ENCODE data around the gene AK3. TPM values are rescaled to one million over a fixed set of nuclear protein-coding genes. Genes with fewer than 3 reads are reported as not detected.

The AK3 gene
- total RNA-seq, 1 experiment from 2014 or later = 41.5 TPM

DNA sequence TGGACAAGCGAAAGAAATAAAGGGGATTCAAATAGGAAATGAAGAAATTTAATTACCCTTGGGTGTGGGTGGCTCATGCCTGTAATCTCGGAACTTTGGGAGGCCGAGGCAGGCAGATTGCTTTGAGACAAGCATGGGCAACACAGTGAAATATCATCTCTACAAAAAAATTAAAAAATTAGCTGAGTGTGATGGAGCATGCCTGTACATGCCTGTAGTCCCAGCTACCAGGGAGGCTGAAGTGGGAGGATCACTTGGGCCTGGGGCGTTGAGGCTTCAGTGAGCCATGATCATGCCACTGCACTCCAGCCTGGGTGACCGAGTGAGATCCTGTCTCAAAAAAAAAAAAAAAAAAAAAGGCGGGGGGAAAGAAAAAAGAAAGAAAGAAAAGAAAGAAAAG, 47.7 kb upstream of the AK3 start:
- Histone ChIP-seq H3K79me1 (ENCODE audit: insufficient read depth, low read depth, low read length, poor library complexity, severe bottlenecking) (no peaks in the 10 kb centered on the region), H2BK15ac (ENCODE audit: low read depth, low read length) (no peak overlapping the region), H3K9ac (ENCODE audit: extremely low read depth, insufficient read length, low read length) (no peak overlapping the region), H2BK120ac (ENCODE audit: low read depth, low read length, poor library complexity, severe bottlenecking) (no peak overlapping the region), H2BK20ac (ENCODE audit: low read depth, low read length, poor library complexity, severe bottlenecking) (no peak overlapping the region), H4K5ac (ENCODE audit: insufficient read length, low read depth, low read length) (no peak overlapping the region), H3K23me2 (ENCODE audit: insufficient read length, low read depth, low read length, poor library complexity, severe bottlenecking) (peaks cover 8% of the 10 kb centered on the region), H3T11ph (ENCODE audit: low read length) (no peak overlapping the region), H2BK12ac (ENCODE audit: insufficient read length, low read depth, low read length) (no peak overlapping the region), H4K8ac (replicated peaks; ENCODE audit: insufficient read length, low read depth, low read length) (no peak overlapping the region), H3K23ac (ENCODE audit: insufficient read length, low read depth, low read length) (no peak overlapping the region), H3K56ac (ENCODE audit: insufficient read length, low read depth, low read length) (no peak overlapping the region), H3K27me3 (ENCODE audit: insufficient read depth, low read length) (no peaks in the 10 kb centered on the region), H3K18ac (ENCODE audit: insufficient read length, low read depth, low read length) (no peak overlapping the region), H4K91ac (ENCODE audit: insufficient read length, low read depth, low read length) (no peak overlapping the region), H3K4me1 (ENCODE audit: insufficient read depth, low read length) (no peaks in the 10 kb centered on the region), H3K14ac (ENCODE audit: insufficient read depth, low read length) (no peak overlapping the region), H3K4ac (ENCODE audit: low read depth, low read length) (no peak overlapping the region), H2BK5ac (ENCODE audit: insufficient read length, low read length) (no peak overlapping the region), H3K27ac (ENCODE audit: insufficient read length, low read depth, low read length) (no peak overlapping the region), H2AK5ac (ENCODE audit: insufficient read length, low read length) (no peak overlapping the region), H4K20me1 (ENCODE audit: control insufficient read depth, insufficient read depth, insufficient read length) (no peaks in the 10 kb centered on the region), H2AFZ (ENCODE audit: low read length) (no peak overlapping the region), H3K4me2 (ENCODE audit: insufficient read depth, insufficient read length, low read length) (no peak overlapping the region), H3K79me2 (ENCODE audit: insufficient read depth, low read length) (peaks cover 4% of the 10 kb centered on the region; the same call in 1 of the 2 replicates), H3K9me3 (ENCODE audit: control insufficient read depth, low read depth, low read length) (no peaks in the 10 kb centered on the region)
- Mint-ChIP-seq H3K4me3 (no peak overlapping the region), H3K36me3 (ENCODE audit: insufficient read depth in 1 of 3, low read depth in 3 of 3) (no peaks in the 10 kb centered on the region; a peak in 2 of 7 replicates), H3K9me3 (no peaks in the 10 kb centered on the region), H3K4me1 (peaks cover 13 to 19% of the 10 kb centered on the region in 2 experiments), H3K27ac (no peak overlapping the region), H3K27me3 (ENCODE audit: low read depth) (peaks cover 6% of the 10 kb centered on the region)
- DNase-seq = no peak
- TF ChIP-seq, protein P1, sequence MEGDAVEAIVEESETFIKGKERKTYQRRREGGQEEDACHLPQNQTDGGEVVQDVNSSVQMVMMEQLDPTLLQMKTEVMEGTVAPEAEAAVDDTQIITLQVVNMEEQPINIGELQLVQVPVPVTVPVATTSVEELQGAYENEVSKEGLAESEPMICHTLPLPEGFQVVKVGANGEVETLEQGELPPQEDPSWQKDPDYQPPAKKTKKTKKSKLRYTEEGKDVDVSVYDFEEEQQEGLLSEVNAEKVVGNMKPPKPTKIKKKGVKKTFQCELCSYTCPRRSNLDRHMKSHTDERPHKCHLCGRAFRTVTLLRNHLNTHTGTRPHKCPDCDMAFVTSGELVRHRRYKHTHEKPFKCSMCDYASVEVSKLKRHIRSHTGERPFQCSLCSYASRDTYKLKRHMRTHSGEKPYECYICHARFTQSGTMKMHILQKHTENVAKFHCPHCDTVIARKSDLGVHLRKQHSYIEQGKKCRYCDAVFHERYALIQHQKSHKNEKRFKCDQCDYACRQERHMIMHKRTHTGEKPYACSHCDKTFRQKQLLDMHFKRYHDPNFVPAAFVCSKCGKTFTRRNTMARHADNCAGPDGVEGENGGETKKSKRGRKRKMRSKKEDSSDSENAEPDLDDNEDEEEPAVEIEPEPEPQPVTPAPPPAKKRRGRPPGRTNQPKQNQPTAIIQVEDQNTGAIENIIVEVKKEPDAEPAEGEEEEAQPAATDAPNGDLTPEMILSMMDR (conservative IDR thresholded peaks at IDR 0.05) = no peak
- no CpG with 5 or more reads among the region's 6 CpGs for WGBS (ENCODE audit: extremely low coverage, insufficient read length, low lambda C conversion rate)
